IMR-90 (cell line): ENCODE results near the gene MIB1. TPM values are rescaled to one million over a fixed set of nuclear protein-coding genes. Genes with fewer than 3 reads are reported as not detected.

Source experiments
- ATAC-seq: fragments of 200-7000 bp; cut with Tn5 transposase; 2 replicates; pipeline ENCODE4 v1.9.1; 2020; ENCODE audit warnings: low read depth, mild to moderate bottlenecking, moderate library complexity
- Bru-seq: library from RNA; stranded (reverse); fragments of 400-500 nt; gene quantifications from one replicate; lab custom pipeline; 2021; lab: Mats Ljungman, UMichigan
- BruChase-seq, 2 experiments: library from RNA; stranded (reverse); fragments of 400-500 nt; gene quantifications; one replicate each; lab custom pipeline; 2021; lab: Mats Ljungman, UMichigan
- BruUV-seq: library from RNA; stranded (reverse); fragments of 400-500 nt; replicated peaks from 2 replicates; lab custom pipeline; 2021; lab: Mats Ljungman, UMichigan
- CTCF ChIA-PET: fragments of 300-600 bp; formaldehyde crosslinking; extraction: SDS; loops from one replicate; lab custom pipeline; 2021; ENCODE audit warnings: antibody characterized with exemption; lab: Yijun Ruan, JAX
- POLR2A ChIA-PET: fragments of 300-600 bp; sonication (Branson Sonifier 250); formaldehyde crosslinking; loops from one replicate; lab custom pipeline; 2022; ENCODE audit warnings: antibody characterized with exemption; ENCODE audit not compliant: unreplicated experiment; lab: Charles Lee
- DNase-seq: peaks from one replicate; pipeline ENCODE4 v3.0.0; 2013
- H2AFZ ChIP-seq: replicated peaks from 2 replicates; pipeline ENCODE3; 2013; ENCODE audit warnings: low read length, mild to moderate bottlenecking; ENCODE audit not compliant: poor library complexity
- H2AK5ac ChIP-seq: 2 replicates; pipeline ENCODE4 v1.6.1; 2013; ENCODE audit warnings: low read depth, low read length, inconsistent platforms
- H2AK9ac ChIP-seq: replicated peaks from 2 replicates; pipeline ENCODE3; 2013; ENCODE audit warnings: mild to moderate bottlenecking, low read depth, low read length, moderate library complexity; ENCODE audit not compliant: poor library complexity
- H2BK120ac ChIP-seq: 2 replicates; pipeline ENCODE4 v1.6.1; 2013; ENCODE audit warnings: low read depth, low read length, inconsistent platforms
- H2BK15ac ChIP-seq: 3 replicates; pipeline ENCODE4 v1.6.1; 2013; ENCODE audit warnings: low read depth, low read length, inconsistent platforms
- H2BK20ac ChIP-seq: 2 replicates; pipeline ENCODE4 v1.6.1; 2013; ENCODE audit warnings: low read depth, mild to moderate bottlenecking, inconsistent platforms, low read length, moderate library complexity
- H2BK5ac ChIP-seq: 2 replicates; pipeline ENCODE4 v1.6.1; 2013; ENCODE audit warnings: mild to moderate bottlenecking, low read depth, low read length, inconsistent platforms; ENCODE audit not compliant: poor library complexity, severe bottlenecking
- H3K14ac ChIP-seq: replicated peaks from 2 replicates; pipeline ENCODE4 v1.6.1; 2013; ENCODE audit warnings: low read depth, low read length, inconsistent platforms
- H3K18ac ChIP-seq: 2 replicates; pipeline ENCODE4 v1.6.1; 2013; ENCODE audit warnings: low read depth, low read length, control low read depth
- H3K23ac ChIP-seq: 2 replicates; pipeline ENCODE4 v1.6.1; 2013; ENCODE audit warnings: low read depth, low read length, inconsistent platforms
- H3K27ac ChIP-seq: 2 replicates; pipeline ENCODE4 v1.5.1; 2013; ENCODE audit warnings: mild to moderate bottlenecking, control low read depth, low read length; ENCODE audit not compliant: insufficient read depth
- H3K27me3 ChIP-seq: 2 replicates; pipeline ENCODE4 v1.6.1; 2013; ENCODE audit warnings: low read length; ENCODE audit not compliant: control insufficient read depth, insufficient read depth
- H3K36me3 ChIP-seq: 2 replicates; pipeline ENCODE4 v1.6.1; 2013; ENCODE audit warnings: low read length, mixed read lengths; ENCODE audit not compliant: control insufficient read depth, insufficient read depth
- H3K4ac ChIP-seq: 2 replicates; pipeline ENCODE4 v1.6.1; 2013; ENCODE audit warnings: low read depth, low read length, inconsistent platforms
- H3K4me1 ChIP-seq: 2 replicates; pipeline ENCODE4 v1.6.1; 2013; ENCODE audit warnings: low read length, mixed read lengths; ENCODE audit not compliant: control insufficient read depth, insufficient read depth
- H3K4me2 ChIP-seq: 2 replicates; pipeline ENCODE4 v1.6.1; 2013; ENCODE audit warnings: low read depth, mild to moderate bottlenecking, control low read depth, low read length, moderate library complexity
- H3K4me3 ChIP-seq: 2 replicates; pipeline ENCODE4 v1.5.1; 2013; ENCODE audit warnings: low read depth, mild to moderate bottlenecking, control low read depth, low read length, moderate library complexity; ENCODE audit not compliant: insufficient read depth
- H3K56ac ChIP-seq: 2 replicates; pipeline ENCODE4 v1.6.1; 2013; ENCODE audit warnings: low read length, inconsistent platforms; ENCODE audit not compliant: insufficient read depth; ENCODE audit errors: extremely low read depth
- H3K79me1 ChIP-seq, 2 experiments: 2 replicates each; pipeline ENCODE4 v1.6.1; 2013; ENCODE audit warnings: low read length in 2 of 2, inconsistent platforms in 1 of 2, low read depth in 1 of 2
- H3K9ac ChIP-seq: 2 replicates; pipeline ENCODE4 v1.6.1; 2013; ENCODE audit warnings: low read depth, low read length, control low read depth
- H3K9me1 ChIP-seq: 2 replicates; pipeline ENCODE4 v1.6.1; 2013; ENCODE audit warnings: low read length, inconsistent platforms; ENCODE audit not compliant: insufficient read depth
- H3K9me3 ChIP-seq: 2 replicates; pipeline ENCODE4 v1.6.1; 2013; ENCODE audit warnings: low read length; ENCODE audit not compliant: control insufficient read depth, insufficient read depth
- H4K20me1 ChIP-seq: 2 replicates; pipeline ENCODE4 v1.6.1; 2013; ENCODE audit warnings: low read length, inconsistent platforms; ENCODE audit not compliant: insufficient read depth
- H4K5ac ChIP-seq: 2 replicates; pipeline ENCODE4 v1.6.1; 2013; ENCODE audit warnings: mild to moderate bottlenecking, low read depth, low read length, control low read depth
- H4K8ac ChIP-seq, 2 experiments: 2 replicates each; pipeline ENCODE4 v1.6.1; 2013; ENCODE audit warnings: low read depth in 2 of 2, low read length in 2 of 2, control low read depth in 1 of 2, inconsistent platforms in 1 of 2
- H4K91ac ChIP-seq: 2 replicates; pipeline ENCODE4 v1.6.1; 2013; ENCODE audit warnings: low read depth, low read length, inconsistent platforms; ENCODE audit not compliant: insufficient read depth
- CEBPB ChIP-seq: IDR thresholded peaks from 2 replicates; pipeline ENCODE4 v1.6.1; 2012; ENCODE audit warnings: low read depth, low read length, improper control_type of control experiment
- CHD1 ChIP-seq: IDR thresholded peaks from 2 replicates; pipeline ENCODE4 v1.6.1; 2012; ENCODE audit warnings: low read depth, low read length, improper control_type of control experiment
- MAZ ChIP-seq: IDR thresholded peaks from 2 replicates; pipeline ENCODE4 v1.6.1; 2012; ENCODE audit warnings: low read depth, mild to moderate bottlenecking, low read length, improper control_type of control experiment, moderate library complexity, borderline replicate concordance
- POLR2A ChIP-seq: IDR thresholded peaks from 2 replicates; pipeline ENCODE4 v1.6.1; 2012; ENCODE audit warnings: mild to moderate bottlenecking, low read depth, low read length
- RAD21 ChIP-seq: IDR thresholded peaks from 2 replicates; pipeline ENCODE4 v1.6.1; 2012; ENCODE audit warnings: low read length, improper control_type of control experiment
- WGBS, 2 experiments: methylation state at CpG; one replicate each; pipeline versions ENCODE4 v1.1.5 to v1.1.7; 2013; ENCODE audit warnings: missing lambda C conversion rate in 2 of 2; ENCODE audit not compliant: insufficient read length in 1 of 2; ENCODE audit errors: extremely low coverage in 2 of 2; 5-methylcytosine and 5-hydroxymethylcytosine counted together
- dilution Hi-C: fragments of 300-500 bp; cut with HindIII; formaldehyde crosslinking; loops from one replicate; pipeline ENCODE4 v1.14.3; 2018; ENCODE audit warnings: low sequenced_read_pairs; ENCODE audit not compliant: unreplicated experiment
- in situ Hi-C: fragments of 300-500 bp; cut with MboI; formaldehyde crosslinking; loops from 3 replicates; pipeline ENCODE4 v1.14.3; 2019; ENCODE audit warnings: low sequenced_read_pairs, inconsistent platforms, mixed read lengths
- intact Hi-C: fragments of 100-400 bp; cut with micrococcal nuclease; formaldehyde crosslinking; loops from 2 replicates; pipeline ENCODE4 v1.10.0; 2022
- long read RNA-seq: library from polyadenylated mRNA; unstranded; transcript quantifications from one replicate; pipeline ENCODE4 v2.0.0, GENCODE V29; 2021; ENCODE audit not compliant: unreplicated experiment
- polyA plus RNA-seq, 3 experiments: library from polyadenylated mRNA; depleted of rRNA; stranded (reverse); fragments of >200 nt; gene quantifications; 2 replicates each; pipeline ENCODE4 v1.2.3, GENCODE V29; 2012; ENCODE audit warnings: low replicate concordance in 1 of 3
- total RNA-seq: library from RNA; depleted of rRNA; stranded (reverse); fragments of >200 nt; gene quantifications from 2 replicates; pipeline ENCODE4 v1.2.3, GENCODE V29; 2012; rRNA removed
- TF ChIP-seq, protein P1 (sequence below): fragments of 150-350 bp; IDR thresholded peaks from 2 replicates; pipeline ENCODE4 v1.6.1; 2017; ENCODE audit warnings: mild to moderate bottlenecking, antibody characterized with exemption, low read length, low read depth
- TF ChIP-seq, protein P2 (sequence below): conservative IDR thresholded peaks from 2 replicates; pipeline ENCODE4 v1.5.1; 2012; ENCODE audit warnings: mild to moderate bottlenecking, low read depth, low read length, improper control_type of control experiment

The MIB1 gene
- 80.1 and 83.6 TPM in 2 replicates for total RNA-seq
- polyA plus RNA-seq (2012; rRNA removed) = 4.6 and 5.9 TPM in 2 replicates
- 1.1 and 1.5 TPM in 2 replicates for polyA plus RNA-seq (2012; cell fraction: cytosol; rRNA removed)
- 1.3 and 8.3 TPM in 2 replicates for polyA plus RNA-seq (2012; cell fraction: nucleus; rRNA removed; ENCODE audit: low replicate concordance)
- percentile 81 among the genes with signal in this experiment for Bru-seq, nascent RNA
- BruChase-seq, experiment 1, labeled RNA remaining after a 6-hour chase = percentile 84 among the genes with signal in this experiment
- percentile 85 among the genes with signal in this experiment for BruChase-seq, experiment 2, labeled RNA remaining after a 2-hour chase
- long read RNA-seq, full-length matches to known transcripts = 24 of 35 reads
- long read RNA-seq, partial matches to known transcripts = 6 of 35 reads
- long read RNA-seq, other reads (novel, unspliced or antisense) = 5 of 35 reads

DNA sequence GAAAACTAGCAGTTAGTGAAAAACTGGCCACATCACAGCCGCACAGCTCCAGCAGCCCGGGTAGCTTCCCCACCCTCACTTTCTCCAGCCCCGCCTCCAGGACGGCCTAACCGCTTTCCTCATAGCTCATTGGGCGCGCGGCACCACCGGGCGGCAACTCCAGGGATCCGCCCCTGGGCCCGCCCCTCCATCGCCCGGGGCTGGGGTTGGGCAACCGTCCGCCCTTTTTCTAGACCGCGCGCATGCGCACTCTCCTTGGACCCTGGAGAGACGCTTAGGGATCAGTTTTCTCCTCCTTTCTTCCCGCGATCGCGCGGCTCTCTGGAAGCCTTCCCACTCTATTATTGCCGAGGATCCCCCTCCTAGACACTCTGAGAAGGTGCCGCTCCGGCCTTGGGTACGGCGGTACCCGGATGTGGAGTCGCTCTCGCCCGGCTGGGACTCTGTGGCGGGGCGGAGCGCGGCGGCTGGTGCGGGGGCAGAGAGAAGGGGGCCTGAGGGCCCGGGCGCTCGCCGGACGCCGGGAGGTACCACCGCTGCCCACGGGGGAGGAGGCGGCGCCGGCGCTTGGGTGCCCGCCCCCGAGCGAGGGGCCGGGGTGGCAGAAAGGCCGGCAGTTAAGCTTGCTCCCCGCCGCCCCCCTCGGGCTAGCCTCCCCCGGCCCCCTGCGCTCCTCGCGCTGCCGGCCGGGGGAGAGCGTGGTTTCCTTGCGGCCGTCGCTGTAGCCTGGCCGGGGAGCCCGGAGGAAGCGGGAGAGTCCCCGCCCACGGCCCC, at the start of gene MIB1:
TSS of gene MIB1 (plus strand) at position 255 of the 774 bp plus-strand sequence. CDS start 792 bp downstream, outside the sequence.
- DNase-seq (peak; percentile 94), ATAC-seq (peak; percentile 97)
- Histone ChIP-seq H3K14ac (peak within 1 kb of the TSS; percentile 82), H3K4ac (peak within 1 kb of the TSS; percentile 85), H3K4me3 (peak within 1 kb of the TSS; percentile 78), H3K4me1 (peaks cover 1% of the 10 kb centered on the region), H2AFZ (peak within 1 kb of the TSS; percentile 97), H4K8ac (peak within 1 kb of the TSS; percentile 52 to 80; a peak in 3 of 4 replicates), H2BK15ac (no peak within 1 kb of the TSS; the same call in 2 of the 3 replicates), H2BK120ac (peak within 1 kb of the TSS; percentile 78), H3K27me3 (no peaks in the 10 kb centered on the region), H4K20me1 (peaks cover 17% of the 10 kb centered on the region; the same call in 1 of the 2 replicates), H2BK20ac (no peak within 1 kb of the TSS), H3K9me1 (no peaks in the 10 kb centered on the region), H3K56ac (peak within 1 kb of the TSS; percentile 91), H4K91ac (peak within 1 kb of the TSS; percentile 67), H2AK5ac (peak within 1 kb of the TSS; percentile 31; the same call in 1 of the 2 replicates), H3K79me1 (peaks cover 13 to 36% of the 10 kb centered on the region in 2 experiments), H3K23ac (peak within 1 kb of the TSS; percentile 91), H4K5ac (peak within 1 kb of the TSS; percentile 46; the same call in 1 of the 2 replicates), H3K27ac (peak within 1 kb of the TSS; percentile 97), H3K9me3 (no peaks in the 10 kb centered on the region), H3K36me3 (no peaks in the 10 kb centered on the region; the same call in 1 of the 2 replicates), H2BK5ac (peak within 1 kb of the TSS; percentile 94), H3K18ac (peak within 1 kb of the TSS; percentile 74; the same call in 1 of the 2 replicates), H3K4me2 (peak within 1 kb of the TSS; percentile 85), H3K9ac (peak within 1 kb of the TSS; percentile 94), H2AK9ac (peak within 1 kb of the TSS; percentile 93)
- BruUV-seq = no TSS peak
- ChIA-PET POLR2A (interaction anchor here (0.5 to 0.6 kb wide), 4 partner anchors 19 to 135 kb away, joined by 3 to 6 read pairs (median 5); no protein-coding TSS in a partner anchor), CTCF (no interaction called here)
- in situ Hi-C loops = no loop called here
- 0% methylated on average over 33 of the region's 76 CpGs; no CpG with 5 or more reads in 1 of the 2 experiments for WGBS, 2 experiments
- intact Hi-C loops = loop anchor here (1.0 to 10.0 kb wide), 3 partner anchors 37 to 126 kb away; partner anchors contain the start of gene SNRPD1
- dilution Hi-C loops = no loop called here
- TF ChIP-seq RAD21 (no peak), CHD1 (0 out of 2 replicates have a peak, but pooled peaks have one; percentile 13), POLR2A (peak; percentile 71), MAZ (peak; percentile 74; the same call in 1 of the 2 replicates), CEBPB (peak; percentile 97)
- TF ChIP-seq, protein P1, sequence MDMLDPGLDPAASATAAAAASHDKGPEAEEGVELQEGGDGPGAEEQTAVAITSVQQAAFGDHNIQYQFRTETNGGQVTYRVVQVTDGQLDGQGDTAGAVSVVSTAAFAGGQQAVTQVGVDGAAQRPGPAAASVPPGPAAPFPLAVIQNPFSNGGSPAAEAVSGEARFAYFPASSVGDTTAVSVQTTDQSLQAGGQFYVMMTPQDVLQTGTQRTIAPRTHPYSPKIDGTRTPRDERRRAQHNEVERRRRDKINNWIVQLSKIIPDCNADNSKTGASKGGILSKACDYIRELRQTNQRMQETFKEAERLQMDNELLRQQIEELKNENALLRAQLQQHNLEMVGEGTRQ = peak; percentile 63; the same call in 1 of the 2 replicates
- TF ChIP-seq, protein P2, sequence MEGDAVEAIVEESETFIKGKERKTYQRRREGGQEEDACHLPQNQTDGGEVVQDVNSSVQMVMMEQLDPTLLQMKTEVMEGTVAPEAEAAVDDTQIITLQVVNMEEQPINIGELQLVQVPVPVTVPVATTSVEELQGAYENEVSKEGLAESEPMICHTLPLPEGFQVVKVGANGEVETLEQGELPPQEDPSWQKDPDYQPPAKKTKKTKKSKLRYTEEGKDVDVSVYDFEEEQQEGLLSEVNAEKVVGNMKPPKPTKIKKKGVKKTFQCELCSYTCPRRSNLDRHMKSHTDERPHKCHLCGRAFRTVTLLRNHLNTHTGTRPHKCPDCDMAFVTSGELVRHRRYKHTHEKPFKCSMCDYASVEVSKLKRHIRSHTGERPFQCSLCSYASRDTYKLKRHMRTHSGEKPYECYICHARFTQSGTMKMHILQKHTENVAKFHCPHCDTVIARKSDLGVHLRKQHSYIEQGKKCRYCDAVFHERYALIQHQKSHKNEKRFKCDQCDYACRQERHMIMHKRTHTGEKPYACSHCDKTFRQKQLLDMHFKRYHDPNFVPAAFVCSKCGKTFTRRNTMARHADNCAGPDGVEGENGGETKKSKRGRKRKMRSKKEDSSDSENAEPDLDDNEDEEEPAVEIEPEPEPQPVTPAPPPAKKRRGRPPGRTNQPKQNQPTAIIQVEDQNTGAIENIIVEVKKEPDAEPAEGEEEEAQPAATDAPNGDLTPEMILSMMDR = no peak
